HS-5 (cell line): Measurements from ENCODE around the gene CCDC106.
A peak's percentile ranks its signal among the peaks of the same experiment; 100 is the strongest.

Source experiments
- DNase-seq: peaks from one replicate; pipeline ENCODE4 v3.0.0-alpha.2; 2012; ENCODE audit warnings: low read depth

The CCDC106 gene

GRCh38 chr19:55614711-55615542 lies 33.1 kb upstream of the CCDC106 start:
- no peak for DNase-seq

GRCh38 chr19:55615543-55616394 lies 32.2 kb upstream of the CCDC106 start:
- no peak for DNase-seq

- DNase-seq, result no peak
Observed at GRCh38 chr19:55616395-55616875, 31.6 kb upstream of the CCDC106 start.

GRCh38 chr19:55617426-55617825 lies 30.6 kb upstream of the CCDC106 start:
- DNase-seq, result no peak

DNA sequence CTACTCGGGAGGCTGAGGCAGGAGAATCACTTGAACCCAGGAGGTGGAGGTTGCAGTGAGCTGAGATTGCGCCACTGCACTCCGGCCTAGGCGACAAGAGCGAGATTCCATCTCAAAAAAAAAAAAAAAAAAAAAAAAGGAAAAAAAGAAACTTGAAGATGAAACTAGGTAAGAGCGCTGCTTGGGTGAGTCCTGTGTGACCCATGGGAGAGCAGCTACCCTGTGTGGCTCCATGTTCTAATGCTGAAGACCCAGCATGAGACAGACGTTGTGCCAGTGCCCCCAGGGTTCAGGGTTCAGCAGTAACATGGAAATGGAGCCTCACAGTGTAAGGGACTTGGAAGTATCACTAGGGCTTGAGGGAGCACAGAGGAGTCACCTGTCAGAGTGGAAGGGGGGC lies 29.6 kb upstream of the CCDC106 start:
- DNase-seq, result no peak

GRCh38 chr19:55619286-55619685 lies 28.7 kb upstream of the CCDC106 start:
- DNase-seq, result no peak

DNA sequence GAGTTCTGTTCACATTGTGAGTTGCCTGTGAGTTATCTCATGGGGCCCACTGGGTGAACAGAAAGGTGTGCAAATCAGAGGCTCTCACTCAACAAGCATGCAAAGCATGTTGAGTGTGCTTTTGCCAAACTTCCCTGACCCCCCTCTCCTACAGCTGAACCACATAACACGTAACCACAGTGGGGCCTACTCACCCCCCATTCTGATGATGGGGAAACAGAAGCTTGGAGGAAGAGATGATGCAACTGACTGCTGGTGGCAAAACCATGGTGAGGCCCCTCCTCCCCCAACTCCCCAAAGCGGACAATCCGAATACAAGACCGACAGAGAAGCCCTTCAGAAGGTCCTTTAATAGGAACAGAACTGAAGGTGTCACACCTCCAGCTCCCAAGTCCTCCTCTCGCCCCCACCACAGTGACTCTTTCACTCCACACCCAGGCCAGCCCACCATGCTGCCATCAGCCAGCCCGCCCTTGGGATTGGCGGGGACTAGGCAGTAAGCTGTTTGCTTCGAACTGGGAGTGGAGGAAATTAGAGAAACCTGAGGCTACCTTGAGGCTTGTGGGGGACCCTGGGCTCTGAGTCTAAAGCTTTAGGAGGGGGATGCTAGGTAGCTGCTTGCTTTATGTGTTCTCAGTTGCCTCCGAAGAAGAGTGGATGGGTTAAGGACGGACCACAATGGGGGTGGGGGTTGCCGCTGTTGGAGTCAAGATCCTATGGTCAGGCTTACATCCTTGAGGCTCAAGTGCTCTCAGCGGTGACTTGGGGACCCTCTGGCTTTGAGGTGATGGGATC lies 27.4 kb upstream of the CCDC106 start:
- DNase-seq, result no peak

DNA sequence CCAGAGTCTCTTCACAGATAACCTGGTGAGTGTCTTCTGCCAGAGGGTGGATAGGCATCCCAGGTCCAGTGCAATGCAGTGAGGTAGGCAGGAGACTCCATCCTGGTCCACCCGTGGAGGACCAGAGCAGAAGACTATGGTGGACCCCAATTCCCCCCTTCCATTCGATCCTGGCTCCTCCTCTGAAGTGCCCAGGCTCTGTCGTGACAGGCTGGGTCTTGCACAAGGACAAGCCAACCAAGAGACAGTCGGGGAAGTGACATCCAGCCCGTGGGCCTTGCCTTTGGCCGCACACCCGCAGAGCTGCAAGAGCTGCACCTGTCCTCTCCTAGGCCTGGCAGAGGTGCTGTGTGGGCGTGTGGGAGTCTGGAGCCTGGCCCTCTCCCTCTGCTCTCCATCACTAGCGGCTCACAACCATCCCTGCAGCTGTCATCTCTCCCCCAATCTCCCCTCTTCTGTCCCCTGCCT lies 26.8 kb upstream of the CCDC106 start:
- no peak for DNase-seq

- no peak for DNase-seq
Observed at GRCh38 chr19:55621673-55622231, 26.3 kb upstream of the CCDC106 start.

- no peak for DNase-seq
Observed at GRCh38 chr19:55622242-55622969, 25.6 kb upstream of the CCDC106 start.

DNA sequence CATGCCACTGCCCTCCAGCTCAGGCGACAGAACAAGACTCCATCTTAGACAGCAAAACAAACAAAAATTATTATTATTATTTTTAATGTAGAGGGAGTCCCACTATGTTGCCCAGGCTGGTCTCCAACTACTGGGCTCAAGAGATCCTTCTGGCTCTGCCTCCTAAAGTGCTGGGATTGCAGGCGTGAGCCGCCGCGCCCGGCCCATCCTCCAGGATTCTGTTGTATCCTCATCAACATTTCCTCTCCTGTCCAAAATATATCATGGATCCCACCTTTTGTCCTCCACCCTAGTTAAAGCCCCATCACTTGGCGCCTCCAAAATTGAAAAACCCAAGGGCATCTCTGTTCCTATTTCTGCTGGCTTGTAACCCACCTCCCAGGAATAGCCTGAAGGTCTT lies 24.9 kb upstream of the CCDC106 start:
- no peak for DNase-seq

- DNase-seq, result no peak
Observed at GRCh38 chr19:55623561-55623960, 24.5 kb upstream of the CCDC106 start.

DNA sequence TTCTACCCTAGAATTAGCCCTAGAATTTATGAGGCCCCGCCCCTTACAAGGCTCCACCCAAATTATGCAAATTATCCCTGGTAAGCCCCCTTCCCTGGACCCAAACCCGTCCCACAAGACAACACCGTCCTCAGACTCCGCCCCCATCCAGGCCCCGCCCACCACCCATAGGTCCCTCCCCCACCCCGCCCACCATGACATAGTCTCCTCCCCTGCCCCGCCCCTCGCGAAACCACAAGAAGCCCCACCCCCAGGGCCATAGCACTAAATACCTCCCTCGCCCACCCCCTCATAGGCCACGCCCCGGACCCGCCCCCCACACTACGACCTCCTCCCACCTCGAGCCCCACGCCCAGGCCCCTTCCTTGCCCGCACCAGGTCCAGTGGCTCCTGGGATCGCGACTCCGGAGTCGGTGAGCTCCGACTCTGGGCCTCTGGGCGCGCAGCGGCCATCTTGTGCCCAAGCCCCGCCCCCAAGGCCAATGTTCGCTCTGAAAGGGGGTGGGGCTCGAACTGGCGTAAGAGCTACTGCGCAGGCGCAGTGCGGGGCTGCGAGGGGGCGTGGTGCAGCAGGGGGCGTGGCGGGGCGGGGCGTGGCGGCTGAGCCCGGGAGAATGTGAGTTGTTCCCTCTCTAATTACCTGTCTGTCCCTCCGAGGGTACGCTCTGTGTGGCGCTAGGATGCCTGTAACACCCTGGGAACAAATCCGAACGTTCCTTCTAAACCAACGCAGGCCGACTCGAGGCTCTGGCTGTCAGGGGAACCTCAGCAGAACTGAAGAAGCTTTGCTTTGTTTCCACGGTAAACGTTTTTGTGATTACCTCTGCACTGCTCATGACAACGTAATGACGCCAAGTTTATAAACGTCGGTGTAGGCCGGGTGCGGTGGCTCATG lies 23.7 kb upstream of the CCDC106 start, which contains the start of gene ZNF784:
TSS of gene ZNF784 (minus strand) at position 458 of the 895 bp plus-strand sequence. CDS start at position 453, 5 bp downstream.
- no peak for DNase-seq

DNA sequence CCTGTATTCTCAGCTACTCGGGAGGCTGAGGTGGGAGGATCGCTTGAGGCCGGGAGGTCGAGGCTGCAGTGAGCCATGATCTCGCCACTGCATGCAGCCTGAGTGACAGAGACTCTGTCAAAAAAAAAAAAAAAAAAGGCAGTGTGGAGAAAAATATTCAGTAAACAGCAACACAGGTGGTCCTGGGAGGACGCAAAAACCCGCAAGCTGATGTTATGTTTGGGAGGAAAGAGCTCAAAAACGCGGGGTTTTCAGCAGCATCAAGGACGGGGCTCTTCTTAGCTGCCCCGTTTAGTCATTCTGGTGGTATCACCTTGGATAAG lies 23.0 kb upstream of the CCDC106 start:
- no peak for DNase-seq

- no peak for DNase-seq
Observed at GRCh38 chr19:55626350-55626749, 21.7 kb upstream of the CCDC106 start.

- DNase-seq, result peak; percentile 79
Observed at GRCh38 chr19:55632463-55632834, 15.6 kb upstream of the CCDC106 start.

DNA sequence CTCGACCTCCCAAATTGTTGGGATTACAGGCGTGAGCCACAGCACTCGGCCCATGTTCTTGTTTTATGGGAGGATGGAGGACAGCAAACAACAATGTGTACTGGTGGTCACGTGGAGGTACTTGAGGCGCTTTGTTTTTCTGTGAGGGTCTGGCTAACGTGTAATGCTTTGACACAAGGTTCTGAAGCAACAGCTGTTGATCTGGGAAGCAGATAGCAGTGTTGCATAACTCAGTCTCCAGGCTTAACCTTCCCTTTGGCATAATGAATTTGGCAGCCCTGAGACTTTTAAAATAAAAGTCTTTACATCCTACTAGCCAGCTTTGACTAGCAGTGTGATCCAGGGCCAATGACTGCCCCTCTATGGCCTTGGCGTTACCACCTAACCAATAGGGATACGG lies 14.2 kb upstream of the CCDC106 start:
- DNase-seq, result no peak

DNA sequence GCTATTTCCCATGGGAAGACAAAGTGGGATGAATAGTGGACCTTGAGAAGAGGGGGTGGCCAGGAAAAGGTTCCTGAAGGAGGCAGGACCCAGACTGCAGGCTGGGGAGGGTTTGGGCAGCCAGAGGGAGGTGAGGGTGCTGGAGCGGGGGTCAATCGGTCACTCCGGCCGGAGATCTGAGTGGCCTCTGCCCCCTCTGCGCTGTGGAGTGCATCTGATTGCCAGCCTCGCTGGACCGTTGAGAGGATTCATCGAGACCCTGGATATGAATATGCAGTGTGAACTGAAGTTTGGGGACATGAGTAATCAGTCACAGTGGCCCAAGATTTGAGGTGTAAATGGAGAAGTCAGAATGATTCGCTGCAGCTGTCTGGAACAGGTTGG lies 12.7 kb upstream of the CCDC106 start:
- no peak for DNase-seq

DNA sequence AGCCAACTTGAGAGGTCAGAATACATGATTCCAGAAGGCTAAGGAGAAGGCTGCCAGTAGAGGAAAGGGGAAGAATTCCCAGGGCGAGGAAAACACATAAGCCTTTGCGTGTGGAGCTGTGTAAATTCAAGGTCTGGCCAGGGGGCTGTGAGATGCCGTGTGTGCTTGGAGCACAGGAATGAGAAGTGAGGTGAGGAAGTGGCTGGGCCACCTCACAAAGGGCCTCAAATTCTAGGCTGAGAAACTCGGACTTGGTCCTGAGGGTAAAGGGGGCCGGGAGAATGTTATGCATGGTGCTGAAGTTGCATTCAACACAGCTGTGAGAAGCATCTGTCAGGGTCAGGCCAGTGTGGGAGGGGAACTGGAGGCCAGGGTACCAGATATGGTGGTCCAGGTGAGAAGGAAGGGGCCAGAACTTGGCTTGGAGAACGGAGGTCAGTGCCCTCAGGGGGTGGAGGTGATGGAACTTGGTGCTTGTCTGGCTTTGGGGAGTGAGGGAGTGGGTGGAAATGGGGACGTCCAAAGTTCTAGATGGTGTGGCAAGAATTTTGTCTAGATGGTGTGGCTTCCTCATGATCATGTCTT lies 12.1 kb upstream of the CCDC106 start:
- no peak for DNase-seq

GRCh38 chr19:55636723-55637122 lies 11.3 kb upstream of the CCDC106 start:
- DNase-seq, result no peak
